Activated CD8-positive, alpha-beta memory T cell treated with anti-CD3 and anti-CD28 coated beads, Interleukin-2, amount 50 U/mL, for 1 hour (primary cell): ENCODE data around the gene ATP4A.
"Not testable (repeated sequence)": the region's sequence is repeated elsewhere in the genome, so short reads cannot be mapped to it uniquely, and the experiment has no call there.

Source experiments
- DNase-seq: peaks from one replicate; pipeline ENCODE4 v3.0.0-alpha.2; 2020; ENCODE audit errors: extremely low read depth

ATP4A gene

DNA sequence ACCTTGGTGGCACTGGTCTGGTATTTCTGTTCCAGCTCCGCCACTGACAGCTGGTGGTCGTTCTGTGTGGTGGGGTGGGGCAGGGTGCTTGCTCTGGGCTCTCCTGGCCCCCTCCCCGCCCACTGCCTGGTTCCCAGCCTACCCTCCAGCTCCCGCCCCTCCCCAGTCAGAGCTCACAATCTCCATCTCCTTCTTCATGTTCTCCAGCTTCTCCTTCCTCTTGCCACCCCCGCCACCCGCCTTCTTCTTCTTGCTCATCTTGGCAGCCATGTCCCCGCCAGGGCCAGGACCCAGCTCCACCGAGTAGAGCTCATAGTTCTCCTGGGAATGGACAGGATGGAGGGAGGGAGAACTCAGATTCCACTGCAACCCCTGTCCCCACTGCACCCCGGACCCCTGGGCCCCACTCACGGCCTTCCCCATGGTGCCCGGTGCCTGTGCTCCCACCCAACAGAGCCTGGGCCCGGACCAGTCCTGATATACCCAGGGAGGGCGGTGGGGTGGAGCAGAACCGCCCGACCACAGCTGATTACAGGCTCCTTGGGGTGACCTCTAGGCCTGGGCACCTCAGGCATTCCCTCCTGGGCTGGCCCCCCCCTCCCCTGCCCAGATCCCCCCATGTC, at the start of gene ATP4A:
ATP4A (minus strand) TSS at position 452 of the 623 bp plus-strand sequence; CDS start at position 423, 29 bp downstream.
- DNase-seq, result no peak

DNA sequence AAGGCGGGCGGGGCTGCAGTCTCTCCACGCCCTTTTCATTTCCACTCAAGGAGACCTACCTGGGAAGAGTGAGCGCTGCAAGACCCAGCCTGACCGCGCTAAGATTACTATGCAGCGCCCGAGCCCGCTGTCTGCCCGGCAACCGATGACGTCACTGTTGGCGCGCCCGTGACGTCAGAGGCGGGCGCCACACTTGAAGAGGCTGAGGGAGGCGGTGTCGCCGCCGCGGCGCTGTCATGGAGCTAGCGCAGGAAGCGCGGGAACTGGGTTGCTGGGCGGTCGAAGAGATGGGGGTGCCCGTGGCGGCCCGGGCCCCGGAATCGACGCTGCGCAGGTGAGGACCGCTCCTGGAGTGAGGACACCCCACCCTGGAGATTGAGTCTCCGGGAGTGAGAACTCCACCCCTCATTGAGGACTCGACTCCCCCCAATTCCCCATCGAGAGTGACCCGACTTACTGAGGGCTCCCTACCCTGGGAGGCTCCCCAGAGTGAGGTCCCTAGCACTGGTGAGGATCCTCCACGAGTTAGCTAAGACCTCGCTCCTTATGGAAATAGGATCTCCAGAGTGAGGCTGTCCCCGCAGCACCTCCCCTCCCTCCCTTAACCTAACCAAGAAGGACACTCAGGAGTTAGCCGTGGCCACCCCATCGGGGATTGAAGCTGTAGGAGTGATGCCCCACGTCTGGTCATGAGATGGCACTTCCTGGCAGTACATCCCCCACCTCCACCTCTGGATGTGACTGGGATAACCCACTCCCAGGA, 49.3 kb upstream of the ATP4A start, which contains the start of gene HAUS5:
HAUS5 (plus strand) TSS at position 177 of the 763 bp plus-strand sequence; CDS start at position 237, 60 bp downstream.
- DNase-seq, result peak; percentile 72

DNA sequence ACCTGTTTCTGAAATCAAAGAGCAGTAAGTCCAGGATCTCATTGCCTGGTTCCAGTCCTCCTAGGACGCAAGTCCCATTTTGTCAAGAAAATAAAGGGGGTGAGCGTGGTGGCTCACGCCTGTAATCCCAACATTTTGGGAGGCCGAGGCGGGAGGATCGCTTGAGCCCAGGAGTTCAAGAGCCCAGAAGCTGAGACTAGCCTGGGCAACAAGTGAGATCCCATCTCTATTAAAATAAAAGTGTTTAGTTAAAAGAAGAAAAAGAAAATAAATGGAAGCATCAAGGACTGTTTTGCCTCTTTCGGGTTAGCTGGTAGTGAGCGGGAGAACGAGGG, 48.7 kb upstream of the ATP4A start:
- no peak for DNase-seq

DNA sequence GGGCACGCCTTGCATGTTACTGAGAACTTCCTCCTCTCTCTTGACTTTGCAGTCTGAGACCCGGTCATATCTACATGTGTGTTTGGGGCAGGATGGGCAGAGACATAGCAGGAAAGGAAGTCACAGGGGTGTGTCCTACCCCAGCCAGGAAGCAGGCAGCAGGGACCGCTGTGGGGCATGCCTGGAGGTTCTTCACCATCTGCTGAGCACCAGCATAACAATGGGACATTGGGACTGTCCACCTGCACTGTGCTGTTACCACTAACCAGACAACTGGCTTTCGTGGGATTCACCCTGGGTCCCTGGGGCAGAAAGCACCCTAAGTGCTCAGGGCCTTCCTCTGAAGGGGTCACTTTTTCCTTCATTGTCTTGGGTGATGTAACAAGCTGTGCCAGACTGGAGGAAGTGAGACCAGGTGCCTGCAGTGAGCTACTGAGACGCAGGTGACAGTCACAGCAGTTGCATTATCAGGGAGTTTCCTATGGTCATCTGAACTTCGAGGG, 46.4 kb upstream of the ATP4A start:
- DNase-seq, result no peak

DNA sequence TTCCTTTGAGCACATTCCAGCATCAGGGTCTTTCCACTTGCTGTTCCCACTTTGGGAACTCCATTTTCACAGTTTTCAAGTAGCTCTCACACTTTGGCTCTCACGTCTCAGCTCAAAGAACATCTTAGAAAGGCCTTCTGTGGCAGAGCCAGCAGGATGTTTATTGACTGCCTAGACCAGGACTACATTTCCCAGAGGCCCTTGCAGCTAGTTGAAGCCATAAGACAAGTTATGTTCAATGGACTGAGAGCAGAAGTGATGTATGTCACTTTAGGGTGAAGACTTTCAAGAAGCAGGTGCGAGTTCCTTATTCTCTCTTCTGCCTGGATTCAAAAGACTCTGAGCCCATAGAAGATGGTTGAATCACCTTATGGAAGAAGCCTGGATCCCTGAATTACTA, 44.8 kb upstream of the ATP4A start:
- no peak for DNase-seq

DNA sequence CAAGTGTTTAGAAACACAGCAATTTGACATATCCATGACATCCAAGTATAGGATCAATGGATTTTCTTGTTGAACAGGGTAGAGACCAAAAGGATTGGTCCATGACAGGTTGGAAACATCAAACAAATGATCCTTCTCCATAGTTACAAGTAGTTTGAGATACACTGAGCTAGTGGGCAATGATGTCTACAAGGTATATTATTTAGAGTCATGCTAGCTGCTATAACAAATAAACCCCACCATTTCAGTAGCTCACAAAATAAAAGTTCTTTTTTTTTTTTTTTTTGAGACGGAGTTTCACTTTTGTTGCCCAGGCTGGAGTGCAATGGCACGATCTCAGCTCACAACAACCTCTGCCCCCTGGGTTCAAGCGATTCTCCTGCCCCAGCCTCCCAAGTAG, 44.2 kb upstream of the ATP4A start:
- no peak for DNase-seq

DNA sequence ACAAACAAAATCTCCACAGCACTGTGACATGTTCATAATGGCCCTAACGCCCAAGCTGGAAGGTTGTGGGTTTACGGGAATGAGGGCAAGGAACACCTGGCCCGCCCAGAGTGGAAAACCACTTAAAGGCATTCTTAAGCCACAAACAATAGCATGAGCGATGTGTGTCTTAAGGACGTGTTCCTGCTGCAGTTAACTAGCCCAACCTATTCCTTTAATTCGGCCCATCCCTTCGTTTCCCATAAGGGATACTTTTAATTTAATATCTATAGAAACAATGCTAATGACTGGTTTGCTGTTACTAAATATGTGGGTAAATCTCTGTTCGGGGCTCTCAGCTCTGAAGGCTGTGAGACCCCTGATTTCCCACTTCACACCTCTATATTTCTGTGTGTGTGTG, 43.7 kb upstream of the ATP4A start:
- not testable (repeated sequence) for DNase-seq

DNA sequence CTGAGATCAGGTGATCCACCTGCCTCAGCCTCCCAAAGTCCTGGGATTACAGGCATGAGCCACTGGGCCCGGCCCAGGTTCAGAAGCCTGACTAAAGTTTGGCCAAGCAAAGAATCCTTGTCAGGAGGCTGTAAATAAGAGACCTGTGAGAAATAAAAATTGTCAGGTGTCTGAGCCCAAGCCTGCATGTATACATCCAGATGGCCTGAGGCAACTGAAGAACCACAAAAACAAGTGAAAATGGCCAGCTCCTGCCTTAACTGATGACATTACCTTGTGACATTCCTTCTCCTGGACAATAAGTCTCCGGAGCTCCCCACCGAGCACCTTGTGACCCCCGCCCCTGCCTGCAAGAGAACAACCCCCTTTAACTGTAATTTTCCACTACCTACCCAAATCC, 41.0 kb upstream of the ATP4A start:
- DNase-seq, result not testable (repeated sequence)

DNA sequence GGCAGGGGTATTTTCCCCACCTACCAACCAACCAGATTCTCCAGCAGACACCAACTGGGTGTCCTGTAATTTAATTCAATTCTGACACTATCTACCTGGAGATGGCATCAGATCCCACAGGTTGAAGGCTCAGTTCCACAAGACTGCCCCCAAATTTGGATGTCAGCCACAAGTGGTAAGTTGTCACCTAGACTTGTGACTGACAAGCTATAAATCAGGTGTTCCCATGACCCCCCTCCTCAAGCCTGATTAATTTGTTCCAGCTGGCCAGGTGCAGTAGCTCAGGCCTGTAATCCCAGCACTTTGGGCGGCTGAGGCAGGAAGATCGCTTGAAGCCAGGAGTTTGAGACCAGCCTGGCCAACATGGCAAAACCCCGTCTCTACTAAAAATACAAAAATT, 38.5 kb upstream of the ATP4A start:
- DNase-seq, result no peak

DNA sequence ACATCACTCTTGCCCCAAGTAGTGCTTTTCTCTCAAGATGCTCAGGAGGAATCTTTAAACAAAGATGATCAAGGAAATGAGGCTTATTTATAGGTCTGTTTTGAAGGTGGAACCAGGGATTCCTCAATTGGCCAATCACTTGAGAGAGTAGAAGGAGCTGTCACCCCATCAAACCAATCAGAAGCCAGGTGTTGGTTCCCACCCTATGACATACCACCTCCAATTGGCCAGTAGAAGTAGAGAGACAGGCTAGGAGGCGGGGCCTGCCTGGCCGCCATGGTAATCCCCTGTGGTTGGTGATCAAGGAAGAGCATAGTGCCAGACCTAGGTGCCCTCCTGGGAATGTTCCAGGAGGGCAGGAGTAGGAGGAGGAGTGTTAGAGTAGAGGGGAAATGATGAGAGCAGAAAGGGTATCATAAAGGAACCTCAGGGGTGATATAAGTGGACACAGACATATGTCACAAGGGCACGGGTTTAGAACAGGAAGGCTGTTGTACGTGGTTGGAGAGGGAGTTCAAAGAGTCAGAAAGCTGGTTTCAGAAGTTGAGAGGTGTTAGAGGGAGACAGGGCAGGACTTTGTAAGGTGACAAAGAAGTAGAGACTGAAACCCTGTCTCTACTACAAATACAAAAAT, 33.0 kb upstream of the ATP4A start:
- DNase-seq, result no peak

DNA sequence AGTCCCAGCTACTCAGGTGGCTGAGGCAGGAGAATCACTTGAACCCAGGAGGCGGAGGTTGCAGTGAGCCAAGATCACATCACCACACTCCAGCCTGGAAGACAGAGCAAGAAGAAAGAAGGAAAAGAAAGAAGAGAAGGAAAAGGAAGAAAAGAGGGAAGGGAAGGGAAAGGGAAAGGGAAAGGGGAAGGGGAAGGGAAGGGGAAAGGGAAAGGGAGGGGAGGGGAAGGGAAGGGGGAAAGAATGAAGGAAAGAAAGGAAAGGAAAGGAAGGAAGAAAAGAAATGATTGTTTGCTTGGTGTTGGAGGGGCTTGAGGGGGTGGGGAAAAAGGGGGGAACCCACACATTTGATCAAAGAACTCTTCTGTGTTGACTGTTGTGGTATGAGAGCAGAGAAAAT, 32.5 kb upstream of the ATP4A start:
- DNase-seq, result no peak

DNA sequence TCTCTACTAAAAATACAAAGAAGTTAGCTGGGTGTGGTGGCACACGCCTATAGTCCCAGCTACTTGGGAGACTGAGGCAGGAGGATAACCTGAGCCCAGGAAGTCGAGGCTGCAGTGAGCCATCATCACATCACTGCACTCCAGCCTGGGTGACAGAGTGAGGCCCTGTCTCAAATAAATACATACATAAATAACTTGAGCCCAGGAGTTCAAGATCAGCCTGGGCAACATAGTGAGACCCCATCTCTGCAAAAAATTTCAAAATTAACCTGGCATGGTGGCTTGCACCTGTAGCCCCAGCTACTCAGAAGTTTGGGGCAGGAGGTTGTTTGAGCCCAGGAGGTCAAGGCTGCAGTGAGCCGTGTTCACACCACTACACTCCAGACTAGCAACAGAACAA, 31.6 kb upstream of the ATP4A start:
- DNase-seq, result not testable (repeated sequence)

DNA sequence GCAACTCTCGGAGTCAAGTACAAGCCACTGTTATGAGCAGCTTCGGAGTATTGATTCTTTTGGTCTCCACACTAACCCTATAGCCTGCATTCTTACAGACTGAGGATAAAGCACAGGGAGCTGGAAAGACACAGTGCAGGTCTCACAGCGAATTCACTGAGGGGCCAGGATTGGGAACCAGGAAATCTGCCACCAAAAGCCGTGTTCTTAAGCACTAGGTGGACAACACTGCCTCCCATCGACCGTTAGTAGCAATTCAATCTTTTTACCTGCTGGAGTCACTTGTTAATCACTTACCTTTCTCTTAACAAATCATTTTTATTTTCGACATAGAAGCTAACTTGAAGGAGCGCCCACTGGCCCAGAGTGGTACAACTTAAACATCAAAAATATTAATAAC, 28.8 kb upstream of the ATP4A start:
- no peak for DNase-seq

DNA sequence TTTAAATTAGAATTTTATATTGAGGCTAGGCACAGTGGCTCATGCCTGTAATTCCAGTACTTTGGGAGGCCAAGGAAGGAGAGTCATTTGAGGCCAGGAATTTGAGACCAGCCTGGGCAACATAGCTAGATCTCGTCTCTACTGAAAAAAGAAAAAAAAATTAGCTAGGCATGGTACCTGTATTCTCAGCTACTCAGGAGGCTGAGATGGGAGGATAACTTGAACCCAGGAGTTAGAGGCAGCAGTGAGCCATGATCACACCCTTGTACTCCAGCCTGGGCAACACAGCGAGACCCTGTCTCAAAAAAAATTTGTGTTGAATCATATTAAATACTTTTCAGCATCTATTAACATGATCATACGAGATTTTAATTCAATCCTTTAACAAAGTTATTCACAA, 27.4 kb upstream of the ATP4A start:
- DNase-seq, result no peak

DNA sequence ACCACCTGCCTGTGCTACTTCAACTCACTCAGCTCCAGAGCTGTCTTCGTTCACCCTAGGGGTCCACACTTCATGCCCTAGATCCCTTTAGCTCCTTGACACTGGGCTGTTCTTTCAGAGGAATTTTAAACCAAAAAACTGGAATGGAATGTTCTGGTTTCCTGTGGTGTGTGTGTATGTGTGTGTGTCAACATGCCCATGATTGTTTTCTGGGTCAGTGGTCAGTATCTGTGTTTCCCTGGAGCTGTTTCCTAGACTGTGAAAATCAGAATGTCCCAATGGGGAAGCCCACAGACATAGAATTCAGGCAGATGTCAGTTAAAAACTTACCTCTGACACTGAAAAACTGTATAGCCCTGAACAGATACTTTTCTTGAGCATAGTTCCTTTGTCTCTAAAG, 23.9 kb upstream of the ATP4A start:
- no peak for DNase-seq

DNA sequence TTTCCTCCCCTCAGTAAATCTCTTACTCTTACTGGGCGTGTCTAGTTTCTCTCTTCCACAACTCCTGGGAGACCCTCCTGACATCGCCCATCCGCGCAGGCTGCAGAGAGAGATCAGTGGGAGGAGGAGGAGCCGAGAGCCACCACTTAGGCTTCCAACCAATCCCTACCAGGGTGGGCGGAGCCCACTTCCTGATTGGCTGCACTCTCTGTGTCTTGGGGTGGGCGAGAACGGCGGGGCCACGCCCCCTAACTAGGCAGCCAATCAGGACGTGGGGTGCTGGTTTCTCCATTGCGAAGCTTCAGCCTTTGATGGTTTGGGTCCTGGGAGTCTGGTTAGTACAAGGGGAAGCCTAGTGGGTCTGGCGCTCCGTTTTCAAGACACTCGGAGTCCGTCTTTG, 22.4 kb upstream of the ATP4A start, which contains the start of gene PMIS2:
PMIS2 (plus strand) TSS at position 326 of the 400 bp plus-strand sequence. CDS start 87 bp downstream, outside the sequence.
- no peak for DNase-seq

DNA sequence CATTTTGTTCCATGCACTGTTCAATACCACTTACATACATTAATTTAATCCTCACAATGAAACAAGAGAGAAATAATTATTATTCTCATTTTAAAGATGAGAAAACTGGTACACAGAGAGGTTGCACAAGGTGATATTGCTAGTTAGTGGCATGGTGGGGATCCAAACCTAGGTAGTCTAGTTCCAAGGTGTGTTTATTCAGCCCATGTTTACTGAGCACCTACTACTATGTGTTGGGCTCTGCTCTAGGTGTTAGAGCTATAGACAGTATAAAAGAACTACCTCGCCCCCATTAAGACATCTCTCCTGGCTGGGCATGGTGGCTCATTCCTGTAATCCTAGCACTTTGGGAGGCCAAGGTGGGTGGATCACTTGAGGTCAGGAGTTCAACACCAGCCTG, 19.3 kb upstream of the ATP4A start:
- DNase-seq, result no peak

DNA sequence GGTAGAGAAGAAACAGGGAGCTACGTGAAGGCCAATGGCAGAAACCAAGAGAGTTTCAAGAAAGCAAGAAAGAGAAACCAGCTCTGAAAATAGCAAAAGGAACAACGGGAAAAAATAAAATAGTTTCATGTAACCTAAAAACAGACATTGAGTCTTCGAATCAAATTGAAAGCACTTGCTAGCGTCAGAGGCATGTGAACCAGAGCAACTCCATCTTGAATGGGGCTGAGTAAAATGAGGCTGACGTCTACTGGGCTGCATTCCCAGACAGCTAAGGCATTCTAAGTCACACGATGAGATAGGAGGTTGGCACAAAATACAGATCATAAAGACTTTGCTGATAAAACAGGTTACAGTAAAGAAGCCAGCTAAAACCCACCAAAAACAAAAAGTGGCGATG, 15.2 kb upstream of the ATP4A start:
- no peak for DNase-seq

DNA sequence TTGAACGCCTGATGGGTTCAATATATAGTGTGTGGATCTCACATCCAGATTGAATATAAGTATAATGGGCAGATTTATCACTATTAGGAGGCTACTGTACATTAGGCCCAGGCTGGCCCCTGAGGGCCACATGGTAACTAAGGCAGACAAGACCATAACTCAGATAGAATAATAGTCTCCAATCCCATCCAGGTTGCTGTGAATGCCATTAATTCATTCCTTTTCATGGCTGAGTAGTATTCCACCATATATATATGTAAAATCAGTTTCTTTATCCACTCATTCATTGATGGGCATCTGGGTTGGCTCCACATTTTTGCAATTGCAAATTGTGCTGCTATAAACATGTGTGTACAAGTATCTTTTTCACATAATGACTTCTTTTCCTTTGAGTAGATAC, 14.5 kb upstream of the ATP4A start:
- DNase-seq, result no peak

DNA sequence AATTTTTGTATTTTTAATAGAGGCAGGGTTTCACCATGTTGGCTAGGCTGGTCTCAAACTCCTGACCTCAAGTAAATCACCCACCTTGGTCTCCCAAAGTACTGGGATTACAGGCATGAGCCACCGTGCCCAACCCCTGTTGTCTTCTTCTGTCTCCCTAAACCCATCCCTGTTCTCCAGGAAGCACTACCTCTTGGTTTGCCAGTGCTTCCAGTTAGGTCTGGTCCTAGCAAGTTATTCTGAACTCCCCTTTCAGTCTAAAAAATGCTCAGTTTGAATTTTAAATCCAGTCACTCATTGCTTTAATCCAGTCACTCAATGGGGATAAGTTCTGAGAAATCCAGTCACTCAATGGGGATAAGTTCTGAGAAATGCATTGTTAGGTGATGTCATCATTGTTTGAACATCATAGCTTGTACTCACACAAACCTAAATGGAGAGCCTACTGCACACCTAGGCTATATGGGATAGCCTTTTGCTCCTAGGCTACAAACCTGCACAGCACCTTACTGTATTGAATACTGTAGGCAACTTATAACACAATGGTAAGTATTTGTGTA, 8.0 kb upstream of the ATP4A start:
- DNase-seq, result no peak

DNA sequence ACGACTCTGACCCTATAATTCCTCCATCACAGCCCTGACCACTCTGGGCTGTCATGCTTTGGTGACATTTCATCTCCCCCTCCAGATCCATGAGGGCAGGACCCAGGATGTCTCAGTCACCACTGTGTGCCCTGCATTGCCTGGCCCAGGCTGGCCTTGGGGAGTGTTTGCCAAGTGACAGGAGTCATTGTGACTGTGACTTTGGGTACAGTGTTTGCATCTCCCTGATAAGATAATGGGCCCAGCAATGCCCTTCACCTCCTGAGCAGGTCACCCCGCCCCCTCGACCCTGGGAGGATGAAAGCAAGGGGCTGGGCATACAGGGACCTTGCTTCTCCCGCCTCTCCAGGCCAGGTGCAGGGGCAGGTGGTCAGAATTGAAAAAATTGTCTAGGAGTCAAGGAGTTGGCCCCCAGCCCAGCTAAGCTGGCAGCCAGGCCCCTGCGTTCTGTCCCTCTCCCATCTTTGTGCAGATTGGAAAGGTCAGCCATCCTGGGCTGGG, 5.9 kb upstream of the ATP4A start:
- DNase-seq, result no peak

DNA sequence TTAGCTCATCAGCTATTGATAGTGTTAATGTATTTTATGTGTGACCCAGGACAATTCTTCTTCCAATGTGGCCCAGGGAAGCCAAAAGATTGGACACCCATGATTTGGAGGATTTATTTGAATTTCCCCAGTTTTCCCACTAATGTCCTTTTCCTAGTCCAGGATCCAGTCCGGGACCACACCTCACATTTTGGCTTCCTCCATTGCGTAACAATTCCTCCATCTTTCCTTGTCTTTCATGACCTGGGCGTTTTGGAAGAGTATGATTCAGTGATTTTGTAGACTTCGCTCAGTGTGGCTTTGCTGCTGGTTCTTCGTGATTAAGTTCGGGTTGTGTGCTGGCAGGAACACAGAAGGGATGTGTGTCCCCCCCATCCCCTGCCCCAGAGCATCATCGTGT, 3.3 kb upstream of the ATP4A start:
- DNase-seq, result no peak
